Breast epithelium (tissue), 3 donors: ENCODE data around the gene VIT.

Experiments
- POLR2A ChIP-seq: fragments of 450-650 bp; IDR thresholded peaks from one replicate; pipeline ENCODE4 v1.6.1; 2016; ENCODE audit warnings: antibody characterized with exemption, mild to moderate bottlenecking, moderate library complexity
- POLR2AphosphoS5 ChIP-seq, 3 donors: sonication (generic); formaldehyde crosslinking; IDR thresholded peaks; one replicate each; pipeline ENCODE4 v1.6.1; 2017; ENCODE audit warnings: antibody characterized with exemption in 3 of 3
- TF ChIP-seq, protein P1 (sequence below), 3 donors: fragments of 450-650 bp; IDR thresholded peaks; one replicate each; pipeline ENCODE4 v1.5.1; 2016 to 2017; ENCODE audit warnings: antibody characterized with exemption in 3 of 3, mild to moderate bottlenecking in 3 of 3, moderate library complexity in 3 of 3

DNA sequence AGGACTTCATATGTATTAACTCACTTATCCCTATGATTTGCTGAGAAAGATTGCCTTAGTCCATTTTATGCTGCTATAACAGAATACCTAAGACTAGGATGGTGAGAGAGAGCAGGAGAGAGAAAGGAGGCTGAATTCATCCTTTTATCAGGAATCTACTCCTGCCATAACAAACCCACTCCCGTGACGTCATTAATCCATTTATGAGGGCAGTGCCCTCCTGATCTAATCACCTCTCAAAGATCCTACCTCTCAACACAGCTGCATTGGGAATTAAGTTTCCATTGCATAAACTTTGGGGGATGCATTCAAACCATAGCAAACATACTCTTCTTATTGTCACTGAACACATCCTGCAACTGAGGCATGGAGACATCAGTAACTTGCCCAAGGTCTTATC, 122.0 kb downstream of the VIT start:
- TF ChIP-seq, protein P1, sequence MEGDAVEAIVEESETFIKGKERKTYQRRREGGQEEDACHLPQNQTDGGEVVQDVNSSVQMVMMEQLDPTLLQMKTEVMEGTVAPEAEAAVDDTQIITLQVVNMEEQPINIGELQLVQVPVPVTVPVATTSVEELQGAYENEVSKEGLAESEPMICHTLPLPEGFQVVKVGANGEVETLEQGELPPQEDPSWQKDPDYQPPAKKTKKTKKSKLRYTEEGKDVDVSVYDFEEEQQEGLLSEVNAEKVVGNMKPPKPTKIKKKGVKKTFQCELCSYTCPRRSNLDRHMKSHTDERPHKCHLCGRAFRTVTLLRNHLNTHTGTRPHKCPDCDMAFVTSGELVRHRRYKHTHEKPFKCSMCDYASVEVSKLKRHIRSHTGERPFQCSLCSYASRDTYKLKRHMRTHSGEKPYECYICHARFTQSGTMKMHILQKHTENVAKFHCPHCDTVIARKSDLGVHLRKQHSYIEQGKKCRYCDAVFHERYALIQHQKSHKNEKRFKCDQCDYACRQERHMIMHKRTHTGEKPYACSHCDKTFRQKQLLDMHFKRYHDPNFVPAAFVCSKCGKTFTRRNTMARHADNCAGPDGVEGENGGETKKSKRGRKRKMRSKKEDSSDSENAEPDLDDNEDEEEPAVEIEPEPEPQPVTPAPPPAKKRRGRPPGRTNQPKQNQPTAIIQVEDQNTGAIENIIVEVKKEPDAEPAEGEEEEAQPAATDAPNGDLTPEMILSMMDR (IDR thresholded peaks at IDR 0.05): no peak
- TF ChIP-seq POLR2A (no peak), POLR2AphosphoS5 (IDR thresholded peaks at IDR 0.05) (no peak)
